Gastroesophageal sphincter (tissue), 4 donors: ENCODE results near the gene MRPL9. TPM values are rescaled to one million over a fixed set of nuclear protein-coding genes. Genes with fewer than 3 reads are reported as not detected.

Source experiments
- ATAC-seq: fragments of 150-250 bp; one replicate; pipeline ENCODE4 v1.9.1; 2016; ENCODE audit warnings: mild to moderate bottlenecking, moderate library complexity
- H3K27ac ChIP-seq, 4 donors: fragments of 200-600 bp; sonication (generic) in 3 of 4; 1 replicate in 3 of 4; 2 replicates in 1 of 4; pipeline ENCODE4 v1.5.1; 2016 to 2019
- H3K27me3 ChIP-seq: fragments of 200-600 bp; sonication (generic); one replicate; pipeline ENCODE4 v1.5.1; 2019
- H3K36me3 ChIP-seq, 2 donors: fragments of 200-600 bp; sonication (generic); one replicate each; pipeline ENCODE4 v1.5.1; 2019; ENCODE audit warnings: control low read depth in 1 of 2
- H3K4me1 ChIP-seq, 3 donors: fragments of 200-600 bp; sonication (generic); 1 replicate in 2 of 3; 2 replicates in 1 of 3; pipeline ENCODE4 v1.5.1; 2016 to 2019; ENCODE audit warnings: control low read depth in 2 of 3
- H3K4me3 ChIP-seq, 2 donors: fragments of 200-600 bp; sonication (generic); one replicate each; pipeline ENCODE4 v1.5.1; 2019; ENCODE audit warnings: mild to moderate bottlenecking in 1 of 2, moderate library complexity in 1 of 2
- H3K9me3 ChIP-seq, 3 donors: fragments of 200-600 bp; sonication (generic); one replicate each; pipeline ENCODE4 v1.5.1; 2017 to 2019; ENCODE audit warnings: control low read depth in 2 of 3
- EP300 ChIP-seq: sonication (generic); formaldehyde crosslinking; IDR thresholded peaks from one replicate; pipeline ENCODE4 v1.6.1; 2017; ENCODE audit warnings: antibody characterized with exemption, mild to moderate bottlenecking
- POLR2A ChIP-seq, 2 donors: fragments of 450-650 bp; IDR thresholded peaks; one replicate each; pipeline ENCODE4 v1.6.1; 2017; ENCODE audit warnings: antibody characterized with exemption in 2 of 2, mild to moderate bottlenecking in 2 of 2, moderate library complexity in 1 of 2
- POLR2AphosphoS5 ChIP-seq: sonication (generic); formaldehyde crosslinking; IDR thresholded peaks from one replicate; pipeline ENCODE4 v1.6.1; 2017; ENCODE audit warnings: antibody characterized with exemption
- WGBS, 2 donors: methylation state at CpG; one replicate each; pipeline ENCODE4 v1.1.5; 2018; ENCODE audit warnings: low coverage in 1 of 2; 5-methylcytosine and 5-hydroxymethylcytosine counted together
- total RNA-seq, 4 donors: library from RNA; depleted of rRNA; stranded (reverse); fragments of >200 nt; gene quantifications; one replicate each; pipeline ENCODE4 v1.1.0, GENCODE V29; 2016
- TF ChIP-seq, protein P1 (sequence below), 4 experiments: fragments of 200-600 bp in 2 of 4; fragments of 450-650 bp in 2 of 4; sonication (generic) in 1 of 4; IDR thresholded peaks; one replicate each; pipeline ENCODE4 v1.5.1; 2017 to 2019; ENCODE audit warnings: antibody characterized with exemption in 4 of 4, mild to moderate bottlenecking in 2 of 4, moderate library complexity in 2 of 4

The MRPL9 gene
- total RNA-seq, 4 donors from 2014 or later = 49.7 to 60.7 (median 55.5) TPM

DNA sequence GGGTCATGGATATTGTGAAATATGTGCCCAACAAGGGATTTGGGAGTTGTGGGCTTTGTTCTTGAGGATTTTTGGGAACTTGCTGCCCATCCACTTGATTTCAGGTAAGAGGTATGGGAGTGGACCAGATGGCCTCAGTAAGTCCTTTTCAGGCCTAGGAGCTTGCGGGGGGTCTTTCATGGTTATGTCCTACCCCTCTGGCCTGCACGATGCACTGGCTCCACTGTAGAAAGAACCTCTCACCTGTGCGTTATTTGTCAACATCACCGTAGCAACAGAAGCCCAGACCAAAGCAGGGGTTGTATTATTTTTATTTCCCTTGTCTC lies 33.4 kb downstream of the MRPL9 start:
- no peak overlapping the region for H3K27ac ChIP-seq
- peaks cover 0 to 23% (median 0%) of the 10 kb centered on the region in 3 donors for H3K4me1 ChIP-seq
- no peak for ATAC-seq
- H3K27me3 ChIP-seq = no peaks in the 10 kb centered on the region
- H3K9me3 ChIP-seq = no peaks in the 10 kb centered on the region
- 81 to 82% methylated on average over 4 of the region's 4 CpGs for WGBS, 2 donors
- no peaks in the 10 kb centered on the region for H3K36me3 ChIP-seq
- TF ChIP-seq EP300 (no peak), POLR2AphosphoS5 (no peak), POLR2A (IDR thresholded peaks at IDR 0.05) (no peak)
- TF ChIP-seq, protein P1, sequence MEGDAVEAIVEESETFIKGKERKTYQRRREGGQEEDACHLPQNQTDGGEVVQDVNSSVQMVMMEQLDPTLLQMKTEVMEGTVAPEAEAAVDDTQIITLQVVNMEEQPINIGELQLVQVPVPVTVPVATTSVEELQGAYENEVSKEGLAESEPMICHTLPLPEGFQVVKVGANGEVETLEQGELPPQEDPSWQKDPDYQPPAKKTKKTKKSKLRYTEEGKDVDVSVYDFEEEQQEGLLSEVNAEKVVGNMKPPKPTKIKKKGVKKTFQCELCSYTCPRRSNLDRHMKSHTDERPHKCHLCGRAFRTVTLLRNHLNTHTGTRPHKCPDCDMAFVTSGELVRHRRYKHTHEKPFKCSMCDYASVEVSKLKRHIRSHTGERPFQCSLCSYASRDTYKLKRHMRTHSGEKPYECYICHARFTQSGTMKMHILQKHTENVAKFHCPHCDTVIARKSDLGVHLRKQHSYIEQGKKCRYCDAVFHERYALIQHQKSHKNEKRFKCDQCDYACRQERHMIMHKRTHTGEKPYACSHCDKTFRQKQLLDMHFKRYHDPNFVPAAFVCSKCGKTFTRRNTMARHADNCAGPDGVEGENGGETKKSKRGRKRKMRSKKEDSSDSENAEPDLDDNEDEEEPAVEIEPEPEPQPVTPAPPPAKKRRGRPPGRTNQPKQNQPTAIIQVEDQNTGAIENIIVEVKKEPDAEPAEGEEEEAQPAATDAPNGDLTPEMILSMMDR (IDR thresholded peaks at IDR 0.05) = no peak
- H3K4me3 ChIP-seq = no peak overlapping the region

DNA sequence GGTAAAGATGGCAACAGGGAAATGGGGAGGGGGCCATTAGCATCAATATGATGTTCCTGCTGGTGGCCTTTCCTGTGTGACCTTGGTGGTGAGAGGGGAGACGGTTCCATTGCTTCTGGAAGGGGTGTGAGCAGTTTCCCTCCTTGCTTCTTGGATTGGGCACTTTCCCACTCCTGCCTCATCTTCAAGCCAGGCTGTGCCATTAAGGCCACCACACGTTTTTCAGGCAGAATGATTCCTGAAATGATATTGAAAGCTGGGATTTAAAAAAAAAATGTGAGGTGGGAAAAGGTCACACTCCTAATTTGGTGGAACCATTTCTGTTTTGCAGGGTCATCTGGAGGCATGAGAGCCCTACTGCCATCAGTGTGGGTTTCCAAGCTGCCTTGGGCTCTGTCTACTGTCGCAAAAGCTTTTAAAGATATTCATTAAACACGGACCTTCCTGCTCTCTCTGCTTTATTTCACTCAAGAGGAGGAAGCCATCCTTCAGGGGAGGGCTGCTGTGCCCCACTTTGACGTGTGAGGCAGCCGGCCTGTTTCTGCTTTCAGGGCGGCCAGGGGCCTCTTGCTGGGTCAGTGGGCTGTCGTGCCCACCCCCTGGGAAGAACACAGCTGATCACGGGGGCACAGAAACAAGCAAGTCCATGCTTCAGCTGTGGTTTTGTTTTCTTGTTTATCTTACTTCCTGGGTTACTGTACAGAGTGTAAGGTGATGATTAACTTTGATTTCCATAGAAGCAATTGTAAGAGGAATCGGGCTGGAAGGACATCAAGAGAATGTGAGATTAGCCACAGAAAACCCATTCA lies 33.9 kb downstream of the MRPL9 start:
- 50 to 51% methylated on average over 4 to 8 of the region's 10 CpGs for WGBS, 2 donors
- peak overlapping the region in 3 of 4 donors; percentile 80 to 82 (median 82) for H3K27ac ChIP-seq
- TF ChIP-seq EP300 = no peak
- TF ChIP-seq POLR2A (IDR thresholded peaks at IDR 0.05) = no peak
- TF ChIP-seq, protein P1 (IDR thresholded peaks at IDR 0.05) = no peak
- TF ChIP-seq POLR2AphosphoS5 = no peak
- H3K4me3 ChIP-seq = no peak overlapping the region
- H3K4me1 ChIP-seq = peaks cover 0 to 20% (median 0%) of the 10 kb centered on the region in 3 donors
- no peak for ATAC-seq
- no peaks in the 10 kb centered on the region for H3K27me3 ChIP-seq
- no peaks in the 10 kb centered on the region for H3K9me3 ChIP-seq
- no peaks in the 10 kb centered on the region for H3K36me3 ChIP-seq

DNA sequence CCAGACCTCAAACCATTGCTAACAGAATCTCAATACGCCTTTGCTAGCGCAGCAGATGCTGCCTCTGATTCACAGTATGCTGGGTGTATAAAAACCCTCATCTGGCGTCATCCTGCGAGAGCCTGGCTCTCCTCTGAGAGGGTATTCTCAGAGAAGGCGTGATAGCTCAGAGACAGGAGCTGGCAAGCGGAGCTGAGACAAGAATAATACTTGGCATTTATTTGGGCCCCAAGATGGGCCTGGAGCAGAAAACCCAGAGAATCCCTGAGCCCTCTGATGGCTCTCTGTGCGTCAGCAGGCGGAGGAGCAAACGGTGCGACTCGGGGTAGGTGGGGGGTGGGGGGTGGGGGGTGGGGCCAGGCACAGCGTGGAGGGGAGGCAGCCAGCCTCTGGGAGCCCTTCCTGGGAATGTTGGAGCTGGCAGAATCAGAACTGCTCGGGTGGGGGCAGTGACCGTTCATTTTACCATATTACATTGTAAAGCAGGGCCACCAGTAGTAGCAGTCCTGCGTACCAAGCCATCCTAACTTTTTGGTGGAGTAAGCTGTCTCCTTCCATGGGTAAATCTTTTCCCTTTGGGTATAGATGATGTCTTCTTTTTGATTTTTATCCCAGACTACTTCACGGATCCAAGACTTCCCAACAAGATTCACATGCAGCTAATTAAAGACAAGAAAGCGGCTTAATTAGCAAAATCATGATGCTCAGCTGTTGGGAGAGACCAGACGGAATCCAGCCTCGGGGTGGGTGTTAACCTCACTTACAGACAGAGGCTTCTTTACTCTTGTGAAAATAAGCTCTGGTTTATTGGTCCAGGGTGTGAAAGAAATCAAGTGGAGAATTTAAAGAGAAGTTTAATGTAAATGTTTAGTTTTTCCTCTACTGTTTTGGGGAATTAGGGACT lies 34.9 kb downstream of the MRPL9 start:
- H3K27me3 ChIP-seq = no peaks in the 10 kb centered on the region
- peak; percentile 85 for ATAC-seq
- WGBS, 2 donors = 3 to 24% methylated on average over 6 to 7 of the region's 19 CpGs
- peak overlapping the region in 1 of 2 donors; percentile 35 for H3K4me3 ChIP-seq
- H3K4me1 ChIP-seq = peaks cover 0 to 20% (median 0%) of the 10 kb centered on the region in 3 donors
- TF ChIP-seq POLR2AphosphoS5 = peak; percentile 22
- TF ChIP-seq, protein P1 (IDR thresholded peaks at IDR 0.05) = no peak
- H3K36me3 ChIP-seq = no peaks in the 10 kb centered on the region
- H3K27ac ChIP-seq = peak overlapping the region; percentile 65 to 82 (median 81)
- H3K9me3 ChIP-seq = no peaks in the 10 kb centered on the region

DNA sequence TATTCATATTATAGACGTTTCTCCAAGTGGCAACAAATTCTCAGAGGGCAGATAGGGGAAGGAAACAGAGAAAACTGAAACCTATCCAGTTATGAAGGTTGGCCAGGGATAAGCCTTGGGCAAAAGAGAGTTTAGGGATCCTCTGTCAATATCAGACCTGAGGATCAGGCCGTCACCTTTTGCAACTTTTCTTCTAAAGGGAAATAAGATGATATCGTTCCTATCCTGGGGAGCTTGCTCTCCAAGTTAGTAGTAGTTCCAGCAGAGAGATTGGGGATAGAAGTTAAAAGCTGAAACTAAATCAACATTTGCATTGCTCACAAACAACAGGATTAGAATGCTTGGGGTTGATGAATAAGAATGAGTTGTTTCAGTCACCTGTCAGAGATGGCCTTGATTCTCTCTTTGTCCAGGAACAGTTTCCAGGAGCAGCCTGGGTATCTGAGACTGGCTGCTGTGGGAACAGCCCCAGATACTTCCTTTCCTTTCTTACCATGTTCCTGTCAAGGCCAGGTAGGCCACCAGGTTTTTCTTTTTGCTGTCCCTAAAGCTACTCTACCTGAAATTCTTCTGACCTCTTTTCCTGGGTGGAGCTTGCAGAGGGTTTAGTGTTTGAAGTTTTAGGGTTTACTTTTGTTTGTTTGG lies 39.4 kb downstream of the MRPL9 start:
- ATAC-seq = no peak
- TF ChIP-seq EP300 (no peak), POLR2AphosphoS5 (no peak), POLR2A (IDR thresholded peaks at IDR 0.05) (no peak)
- TF ChIP-seq, protein P1 (IDR thresholded peaks at IDR 0.05) = no peak
- H3K4me1 ChIP-seq = peaks cover 0 to 51% (median 10%) of the 10 kb centered on the region in 3 donors

More for the DNA sequence above, 39.4 kb downstream of the MRPL9 start:
- no peak overlapping the region for H3K27ac ChIP-seq
- H3K27me3 ChIP-seq = no peaks in the 10 kb centered on the region
- H3K9me3 ChIP-seq = no peaks in the 10 kb centered on the region
- 48 to 62% methylated on average over 3 of the region's 3 CpGs for WGBS, 2 donors
- H3K36me3 ChIP-seq = no peaks in the 10 kb centered on the region
- no peak overlapping the region for H3K4me3 ChIP-seq
